Hematopoietic multipotent progenitor cell treated with erythropoietin and hydrocortisone succinate and interleukin-3 and kit ligand, for 17 days (in vitro differentiated cells): Measurements from ENCODE around the gene CACNA2D2.

Experiments
- DNase-seq: peaks from one replicate; pipeline ENCODE4 v3.0.0-alpha.2; 2015; ENCODE audit warnings: low spot score

Gene CACNA2D2

DNA sequence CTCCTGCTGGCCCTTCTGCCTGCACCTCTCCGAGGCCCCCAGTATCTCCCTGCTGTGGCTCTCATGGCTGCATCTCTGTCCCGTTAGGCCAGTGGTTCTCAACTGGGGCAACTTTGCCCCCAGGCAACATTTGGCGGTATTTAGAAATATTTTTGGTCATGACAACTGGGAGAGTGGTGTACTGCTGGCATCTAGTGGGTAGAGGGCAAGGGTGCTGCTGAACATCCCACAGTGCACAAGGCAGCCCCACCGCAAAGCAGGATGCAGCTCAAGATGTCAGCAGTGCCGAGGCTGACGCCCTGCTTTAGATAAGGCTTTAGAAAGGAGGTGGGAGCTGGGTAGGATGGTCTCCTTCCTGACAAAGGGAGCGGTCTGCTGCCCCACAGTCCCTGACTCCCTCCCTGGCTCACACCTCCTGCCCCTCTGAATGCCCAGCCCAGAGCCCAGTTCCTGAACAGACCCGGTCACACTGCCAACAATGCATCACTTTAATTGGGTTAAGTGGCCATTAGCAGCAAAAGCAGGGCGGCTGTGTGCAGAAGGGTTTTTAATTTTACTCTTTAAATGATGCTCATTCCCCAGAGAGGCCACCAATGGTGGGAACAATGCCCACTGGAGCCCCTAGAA is 75.3 kb downstream of the CACNA2D2 start:
- DNase-seq: no peak

DNA sequence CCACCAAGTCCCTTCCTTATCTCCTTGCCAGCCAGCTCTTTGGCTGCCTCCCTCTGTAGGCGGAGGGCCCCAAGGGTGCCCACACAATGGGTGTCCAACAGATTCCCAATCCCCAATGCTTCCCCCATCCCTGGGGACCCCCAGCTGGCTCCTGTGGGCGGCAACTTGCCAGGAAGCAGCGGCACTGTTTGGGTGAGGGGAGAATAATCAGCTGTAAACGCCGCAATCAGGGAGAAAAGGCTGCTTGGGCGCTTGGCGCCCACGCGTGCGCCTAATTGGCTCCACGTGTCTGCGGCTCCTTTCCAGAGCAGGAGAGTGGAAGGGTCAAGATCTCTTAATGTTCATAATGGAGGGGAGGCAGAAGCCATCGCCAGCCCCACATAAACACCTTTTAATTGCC is 76.2 kb downstream of the CACNA2D2 start:
- DNase-seq: no peak

DNA sequence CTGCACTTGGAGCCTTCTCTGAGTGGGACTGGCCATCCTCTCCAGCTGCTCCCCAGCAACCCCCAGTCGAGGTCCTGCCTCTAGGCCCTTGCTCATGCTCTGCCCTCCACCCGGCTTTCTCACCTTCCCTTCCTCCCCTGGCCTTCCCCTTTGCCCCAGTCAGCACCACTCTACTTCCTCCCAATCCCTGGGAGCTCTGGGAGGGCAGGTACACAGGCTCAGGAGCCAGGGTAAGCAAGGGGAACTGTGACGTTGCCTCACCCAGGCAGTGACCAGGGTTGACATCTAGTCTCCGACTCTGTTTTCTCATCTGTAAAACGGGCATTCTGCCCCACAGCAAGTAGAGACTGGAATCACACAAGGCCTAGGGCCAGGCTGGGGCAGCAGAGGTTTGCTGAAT is 77.5 kb downstream of the CACNA2D2 start:
- DNase-seq: no peak

- no peak for DNase-seq
These were observed 79.9 kb downstream of the CACNA2D2 start for GRCh38 chr3:50423543-50423942.

DNA sequence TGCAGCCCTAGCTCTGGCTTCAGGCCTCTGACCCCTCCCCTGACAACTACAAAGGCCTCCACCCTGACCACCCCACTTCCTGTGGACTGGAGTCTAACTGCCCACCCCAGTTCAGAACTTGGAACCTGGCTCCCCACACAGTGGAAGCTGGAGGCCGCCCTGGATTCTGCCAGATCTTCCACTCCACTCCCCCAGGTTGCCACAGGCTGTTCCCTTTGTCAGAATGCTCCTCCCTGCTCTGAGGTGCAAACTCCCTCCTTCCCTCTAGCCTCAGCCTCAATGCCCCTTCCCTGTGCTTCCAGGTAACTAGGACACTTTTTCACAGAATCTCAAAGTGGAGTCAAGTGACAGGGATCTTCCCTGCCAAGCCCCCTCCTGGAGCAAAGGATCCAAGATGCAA is 81.3 kb downstream of the CACNA2D2 start:
- DNase-seq: no peak

- no peak for DNase-seq
These were observed 83.7 kb downstream of the CACNA2D2 start for GRCh38 chr3:50419595-50420370.

- DNase-seq: no peak
These were observed 84.6 kb downstream of the CACNA2D2 start for GRCh38 chr3:50418850-50419249.

DNA sequence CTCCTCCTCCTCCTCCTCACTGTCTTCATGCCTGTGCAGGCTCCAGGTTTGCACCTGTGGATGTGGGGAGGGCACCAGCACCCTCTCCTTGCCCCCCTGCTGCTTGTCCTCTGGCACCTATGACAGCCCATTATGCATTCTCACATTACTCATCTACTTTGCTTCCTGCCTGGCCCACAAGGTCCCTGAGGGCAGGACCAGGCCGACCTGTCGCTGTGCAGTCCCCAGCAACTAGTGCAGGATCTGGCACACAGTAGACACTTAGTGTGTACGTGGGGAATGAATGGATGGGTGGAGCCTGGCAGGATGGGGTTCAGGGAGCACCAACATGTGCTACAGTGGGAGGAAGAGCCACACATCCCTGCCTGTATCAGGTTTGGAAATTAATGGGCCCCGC is 85.8 kb downstream of the CACNA2D2 start:
- DNase-seq: no peak

GRCh38 chr3:50416736-50417636 is 86.4 kb downstream of the CACNA2D2 start:
- DNase-seq: no peak

DNA sequence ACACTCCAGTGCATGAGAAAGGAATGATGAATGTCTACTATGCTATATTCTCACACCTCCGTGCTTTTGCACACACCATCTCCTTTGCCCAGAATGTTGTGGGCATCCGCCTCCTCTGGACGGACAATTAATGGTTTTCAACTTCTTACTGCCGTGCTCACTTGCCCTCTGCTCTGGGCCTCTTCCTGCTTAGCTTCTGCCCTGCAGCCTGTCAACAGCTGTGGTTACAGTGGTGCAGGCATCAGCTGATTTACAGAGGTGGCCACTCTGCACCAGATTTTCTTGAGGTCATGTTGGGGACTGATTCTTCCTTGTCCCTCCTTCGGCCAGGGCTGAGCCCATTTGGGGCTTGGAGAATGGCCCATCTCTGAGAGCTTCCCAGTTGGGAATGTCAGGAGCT is 87.6 kb downstream of the CACNA2D2 start:
- DNase-seq: no peak

DNA sequence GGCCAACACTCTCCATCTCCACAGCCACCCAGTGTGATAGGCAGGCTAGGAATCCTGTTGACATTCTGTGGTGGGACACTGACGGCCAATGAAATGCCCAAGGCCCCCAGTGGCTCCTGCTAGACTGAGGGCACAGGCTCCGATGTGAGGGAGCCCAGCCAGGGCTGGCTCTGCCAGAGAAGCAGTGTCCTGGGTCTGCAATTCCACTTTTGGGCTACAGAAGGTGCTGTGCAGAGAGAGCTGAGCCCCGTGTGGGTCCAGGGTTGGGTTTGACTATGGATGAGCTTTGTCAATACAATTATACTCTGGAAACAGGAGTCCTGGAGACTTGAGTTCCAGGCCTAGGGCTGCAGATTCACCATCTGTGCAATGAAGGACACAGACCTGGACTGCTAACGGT is 88.4 kb downstream of the CACNA2D2 start:
- no peak for DNase-seq

GRCh38 chr3:50414616-50415015 is 88.8 kb downstream of the CACNA2D2 start:
- DNase-seq: no peak

DNA sequence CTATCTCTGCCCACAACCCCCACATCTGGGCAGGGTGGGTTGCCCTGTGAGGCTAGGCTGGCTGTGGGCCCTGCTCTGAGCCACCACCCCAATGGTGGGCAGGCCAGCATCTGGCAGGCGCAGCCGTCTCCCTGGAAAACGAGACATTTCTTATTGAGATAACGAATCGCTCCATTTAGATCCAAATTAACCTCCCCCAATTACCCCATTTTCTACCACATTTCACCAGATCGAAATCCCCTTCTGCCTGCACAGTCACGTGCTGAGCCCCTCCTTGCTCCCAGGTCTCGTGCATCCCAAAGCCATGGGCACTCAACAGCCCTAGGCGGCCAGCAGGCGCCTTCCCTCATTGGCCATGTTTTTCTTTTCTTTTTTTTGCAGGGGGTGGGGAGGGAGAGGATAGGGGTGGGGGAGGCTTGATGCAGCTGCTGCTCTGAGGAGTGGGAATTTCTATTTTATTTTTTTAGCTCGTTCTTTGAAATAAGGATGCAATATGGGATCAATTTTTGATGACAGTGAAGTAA is 91.1 kb downstream of the CACNA2D2 start:
- DNase-seq: no peak

- no peak for DNase-seq
These were observed 92.2 kb downstream of the CACNA2D2 start for GRCh38 chr3:50411229-50411628.

DNA sequence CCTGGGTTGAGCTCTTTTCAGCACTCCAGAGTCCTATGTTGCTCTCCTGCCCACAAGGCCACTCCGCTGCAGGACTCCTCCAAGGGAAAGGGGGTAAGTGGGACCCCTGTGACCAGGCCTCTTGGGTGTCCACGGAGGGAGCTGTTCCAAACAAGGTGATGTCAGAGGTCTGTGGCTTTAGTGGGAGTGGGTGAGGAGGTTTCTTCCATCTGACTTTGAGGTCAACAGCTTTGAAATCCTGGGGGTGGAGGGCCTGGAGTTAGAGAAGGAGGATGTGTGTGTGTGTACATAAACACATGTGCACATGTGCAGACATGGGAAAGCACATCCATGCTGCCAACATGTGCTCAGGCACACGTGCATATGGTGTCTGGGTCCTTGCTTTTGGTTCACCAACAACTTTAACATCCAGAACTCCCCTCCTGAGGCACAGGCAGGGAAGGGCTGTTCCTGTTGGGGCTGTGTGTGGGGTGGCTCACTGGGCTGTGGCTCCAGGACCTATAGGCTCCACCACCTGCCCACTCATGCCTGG is 92.8 kb downstream of the CACNA2D2 start:
- no peak for DNase-seq

DNA sequence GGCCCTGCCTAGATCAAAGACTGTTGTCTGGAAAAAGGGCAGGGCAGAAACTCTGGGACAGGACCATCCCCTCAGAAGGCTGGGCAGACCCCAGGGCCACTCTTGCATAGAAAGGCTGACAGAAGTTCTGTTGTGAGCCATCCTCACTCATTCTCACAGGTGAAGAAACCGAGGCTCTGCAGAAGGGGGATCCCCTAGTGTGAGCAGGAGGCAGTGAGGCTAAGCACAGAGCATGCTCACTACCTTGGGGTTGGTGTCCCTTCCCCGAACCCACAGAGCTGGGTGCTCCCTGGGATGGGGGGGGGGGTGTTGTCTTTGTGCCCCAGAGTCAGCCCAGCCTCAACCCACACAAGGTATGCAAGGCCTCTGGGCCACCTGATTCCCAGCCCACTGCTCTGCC is 93.2 kb downstream of the CACNA2D2 start:
- no peak for DNase-seq

DNA sequence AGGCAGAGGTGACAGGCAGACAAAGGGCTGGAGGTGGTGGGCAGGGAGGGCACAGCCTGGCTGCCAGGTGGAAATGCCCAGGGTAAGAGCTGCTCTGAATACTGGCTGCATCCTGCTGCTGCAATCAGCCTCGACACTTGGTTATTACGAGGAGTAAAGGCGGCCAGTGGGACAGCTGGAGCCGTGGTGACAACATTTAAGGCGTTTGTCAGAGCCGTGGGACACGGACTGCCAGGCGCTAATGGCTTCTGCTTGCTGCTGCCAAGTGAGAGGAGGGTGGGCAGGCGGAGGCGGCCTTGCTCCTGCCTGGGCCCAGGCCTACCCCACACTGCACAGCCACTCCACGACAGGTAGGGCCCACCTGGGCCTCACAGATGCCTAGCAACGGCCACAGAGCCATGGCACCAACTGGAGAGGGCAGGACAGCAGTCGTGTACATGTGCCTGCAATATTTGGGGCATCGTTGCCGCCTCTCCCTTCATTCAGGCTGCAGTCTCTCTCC is 94.9 kb downstream of the CACNA2D2 start:
- no peak for DNase-seq

GRCh38 chr3:50406487-50406886 is 96.9 kb downstream of the CACNA2D2 start:
- DNase-seq: no peak

- no peak for DNase-seq
These were observed 98.2 kb downstream of the CACNA2D2 start for GRCh38 chr3:50405249-50405648.

- no peak for DNase-seq
These were observed 101.3 kb downstream of the CACNA2D2 start for GRCh38 chr3:50401978-50402595.

- DNase-seq: no peak
These were observed 106.9 kb downstream of the CACNA2D2 start for GRCh38 chr3:50396502-50396901.
